HG03280 (cell line): Measurements from ENCODE around the gene IKBKE.

Experiments used
- ATAC-seq: cut with Tn5 transposase; IDR thresholded peaks from one replicate; pipeline ENCODE4 v1.9.1; 2021; ENCODE audit warnings: mild to moderate bottlenecking, moderate library complexity; ENCODE audit not compliant: unreplicated experiment

IKBKE gene

DNA sequence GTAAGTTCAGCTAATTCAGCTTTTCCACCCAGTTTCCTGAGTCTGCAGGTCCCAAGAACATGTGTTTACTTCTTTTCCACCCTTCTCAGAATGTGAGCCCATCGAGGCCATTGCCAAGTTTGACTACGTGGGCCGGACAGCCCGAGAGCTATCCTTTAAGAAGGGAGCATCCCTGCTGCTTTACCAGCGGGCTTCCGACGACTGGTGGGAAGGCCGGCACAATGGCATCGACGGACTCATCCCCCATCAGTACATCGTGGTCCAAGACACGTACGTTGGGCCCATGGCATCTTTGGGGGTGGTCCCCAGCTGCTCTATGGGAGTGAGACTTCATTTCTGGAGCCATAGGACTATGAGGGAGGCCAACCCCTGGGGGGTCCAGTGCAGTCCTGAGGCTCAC, 17.2 kb upstream of the IKBKE start:
- ATAC-seq, result no peak

DNA sequence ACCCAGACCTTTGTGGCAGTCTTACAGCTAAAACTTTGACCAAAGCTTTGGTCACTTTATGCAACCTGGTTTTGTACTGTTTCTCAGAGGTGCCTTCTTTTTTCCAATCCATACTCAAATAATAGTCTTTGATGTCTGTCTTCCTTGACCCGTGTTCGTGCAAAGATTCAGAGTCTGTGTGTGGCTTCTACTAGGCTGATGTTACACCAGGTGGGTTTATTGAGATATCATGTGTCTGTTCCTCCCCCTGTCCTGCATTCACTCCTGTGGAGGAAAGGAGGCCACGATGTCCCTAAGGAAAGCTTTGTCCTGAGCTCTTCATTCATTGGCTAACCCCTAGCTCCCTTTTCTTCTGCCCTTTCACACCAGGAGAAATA, 15.0 kb upstream of the IKBKE start:
- no peak for ATAC-seq

- ATAC-seq, result no peak
These were observed 14.5 kb upstream of the IKBKE start for GRCh38 chr1:206455666-206456344.

- no peak for ATAC-seq
These were observed 13.5 kb upstream of the IKBKE start for GRCh38 chr1:206456577-206457370.

GRCh38 chr1:206457408-206458120, 12.7 kb upstream of the IKBKE start:
- ATAC-seq, result no peak

- ATAC-seq, result no peak
These were observed 10.6 kb upstream of the IKBKE start for GRCh38 chr1:206459703-206460102.

DNA sequence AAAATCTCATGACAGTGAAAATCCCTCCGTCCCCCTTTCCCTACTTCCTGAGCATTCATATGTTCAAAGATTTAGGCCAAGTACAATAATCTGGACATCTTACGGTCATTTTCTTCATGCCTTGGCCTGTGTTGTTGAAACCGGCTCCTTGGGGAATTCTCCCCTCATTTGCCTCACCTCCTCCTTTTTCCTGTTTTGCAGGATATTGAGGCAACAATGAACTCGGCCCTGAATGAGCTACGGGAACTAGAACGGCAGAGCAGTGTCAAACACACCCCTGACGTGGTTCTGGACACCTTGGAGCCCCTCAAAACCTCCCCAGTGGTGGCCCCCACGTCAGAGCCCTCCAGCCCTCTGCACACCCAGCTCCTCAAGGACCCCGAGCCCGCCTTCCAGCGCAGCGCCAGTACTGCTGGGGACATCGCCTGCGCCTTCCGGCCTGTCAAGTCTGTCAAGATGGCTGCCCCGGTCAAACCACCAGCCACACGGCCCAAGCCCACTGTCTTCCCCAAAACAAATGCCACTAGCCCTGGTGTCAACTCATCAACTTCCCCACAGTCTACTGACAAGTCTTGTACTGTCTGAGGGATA, 9.3 kb upstream of the IKBKE start:
- no peak for ATAC-seq

DNA sequence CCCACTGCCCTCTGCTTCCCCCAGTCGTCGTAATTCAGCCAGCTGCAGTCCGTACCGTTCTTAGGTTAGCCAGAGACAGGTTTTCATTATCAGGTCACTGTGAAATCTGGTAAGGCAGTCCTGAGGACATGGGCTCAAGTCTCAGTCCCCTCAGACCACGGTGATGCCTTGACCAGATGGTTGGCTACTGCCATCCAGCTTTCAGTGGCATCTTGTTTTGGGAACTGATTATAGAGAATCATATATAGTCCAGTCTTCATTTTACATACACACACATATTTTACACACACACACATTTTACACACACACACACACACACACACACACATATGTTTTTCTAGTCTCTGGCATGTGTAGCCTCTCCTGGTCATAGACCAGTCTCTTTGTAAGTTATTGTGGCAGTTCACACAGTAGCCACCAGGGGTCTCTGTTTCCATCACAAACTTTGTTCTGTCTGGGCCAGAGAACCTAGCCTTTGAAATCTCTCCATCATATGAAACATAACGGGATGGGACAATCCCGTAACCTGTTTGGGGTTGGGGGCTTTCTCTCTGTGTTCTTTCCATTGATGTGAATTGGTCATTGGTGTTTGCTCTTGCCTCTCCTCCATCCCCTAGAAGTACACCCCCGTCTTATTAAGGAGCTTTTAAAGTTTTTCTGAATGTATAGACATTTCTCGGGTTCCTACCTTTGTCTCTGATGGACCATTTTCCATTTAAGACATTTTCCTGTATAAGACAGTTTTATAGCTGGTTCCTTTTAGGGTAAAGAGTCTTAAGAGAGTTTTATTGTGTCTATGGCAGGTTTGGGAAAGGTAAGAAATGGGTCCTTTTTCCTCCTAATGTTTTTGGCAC, 8.4 kb upstream of the IKBKE start:
- ATAC-seq, result no peak

DNA sequence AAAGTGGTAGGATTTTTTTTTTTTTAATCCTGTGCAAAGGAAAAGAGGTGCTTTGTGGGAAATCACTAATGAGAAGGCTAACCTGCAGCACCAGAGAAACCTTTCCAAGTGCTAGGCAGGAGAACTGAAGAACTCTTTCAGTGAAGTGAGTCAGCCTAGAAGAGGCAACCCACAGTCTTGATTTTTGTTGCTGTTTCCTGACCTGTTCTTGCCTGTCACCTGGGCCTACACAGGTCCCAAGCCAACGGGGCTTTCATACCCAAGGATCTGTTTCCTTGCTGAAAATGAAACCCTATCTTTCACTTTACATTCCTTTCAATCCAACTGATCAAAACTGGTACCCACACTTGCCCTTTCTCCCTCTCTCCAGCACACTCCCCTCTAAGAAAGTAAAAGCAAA, 7.1 kb upstream of the IKBKE start:
- no peak for ATAC-seq

DNA sequence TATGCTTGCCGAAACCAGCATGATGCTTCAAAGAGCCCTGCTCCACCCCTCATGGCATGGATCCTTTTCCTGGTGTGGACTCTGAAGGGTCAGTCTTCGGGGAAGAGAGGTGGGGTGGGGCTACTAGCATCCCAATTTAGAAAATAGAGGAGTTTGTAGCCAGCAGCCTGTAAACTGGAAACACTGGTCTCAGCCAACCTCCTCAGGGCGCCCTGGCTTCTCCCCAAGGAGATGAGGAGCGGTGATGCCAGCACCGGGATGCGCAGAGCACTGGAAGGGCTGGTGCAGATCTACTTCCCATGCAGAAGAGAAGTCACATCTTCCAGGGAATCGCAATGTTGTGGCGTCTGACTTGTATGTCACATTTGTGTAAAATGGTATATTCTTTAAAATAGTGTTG, 6.4 kb upstream of the IKBKE start:
- ATAC-seq, result no peak

DNA sequence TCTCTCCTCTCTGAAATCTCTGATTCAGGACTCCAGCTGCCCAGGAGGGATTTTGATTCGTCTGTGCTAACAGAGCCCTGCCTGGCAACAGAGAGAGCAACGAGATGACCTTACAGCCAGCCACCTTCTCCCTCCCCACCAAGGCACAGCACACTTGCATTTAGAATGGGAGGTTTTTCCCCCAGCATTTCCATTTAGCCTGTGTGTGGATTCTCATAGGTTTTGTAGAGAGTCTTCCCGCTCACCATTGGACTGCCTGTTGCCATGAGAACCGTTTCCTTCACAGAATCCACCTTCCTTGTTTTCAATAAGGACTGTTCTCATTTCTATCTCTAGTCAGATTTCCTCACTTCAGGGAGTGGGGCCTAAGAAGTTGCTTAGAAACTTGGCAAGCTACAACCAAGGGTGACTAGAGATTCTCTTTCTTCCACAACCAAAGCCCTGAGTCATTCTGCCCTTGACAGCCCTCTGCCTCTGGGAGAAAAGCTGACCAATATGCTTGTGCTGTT, 5.8 kb upstream of the IKBKE start:
- no peak for ATAC-seq

- no peak for ATAC-seq
These were observed 4.3 kb upstream of the IKBKE start for GRCh38 chr1:206465951-206466350.

DNA sequence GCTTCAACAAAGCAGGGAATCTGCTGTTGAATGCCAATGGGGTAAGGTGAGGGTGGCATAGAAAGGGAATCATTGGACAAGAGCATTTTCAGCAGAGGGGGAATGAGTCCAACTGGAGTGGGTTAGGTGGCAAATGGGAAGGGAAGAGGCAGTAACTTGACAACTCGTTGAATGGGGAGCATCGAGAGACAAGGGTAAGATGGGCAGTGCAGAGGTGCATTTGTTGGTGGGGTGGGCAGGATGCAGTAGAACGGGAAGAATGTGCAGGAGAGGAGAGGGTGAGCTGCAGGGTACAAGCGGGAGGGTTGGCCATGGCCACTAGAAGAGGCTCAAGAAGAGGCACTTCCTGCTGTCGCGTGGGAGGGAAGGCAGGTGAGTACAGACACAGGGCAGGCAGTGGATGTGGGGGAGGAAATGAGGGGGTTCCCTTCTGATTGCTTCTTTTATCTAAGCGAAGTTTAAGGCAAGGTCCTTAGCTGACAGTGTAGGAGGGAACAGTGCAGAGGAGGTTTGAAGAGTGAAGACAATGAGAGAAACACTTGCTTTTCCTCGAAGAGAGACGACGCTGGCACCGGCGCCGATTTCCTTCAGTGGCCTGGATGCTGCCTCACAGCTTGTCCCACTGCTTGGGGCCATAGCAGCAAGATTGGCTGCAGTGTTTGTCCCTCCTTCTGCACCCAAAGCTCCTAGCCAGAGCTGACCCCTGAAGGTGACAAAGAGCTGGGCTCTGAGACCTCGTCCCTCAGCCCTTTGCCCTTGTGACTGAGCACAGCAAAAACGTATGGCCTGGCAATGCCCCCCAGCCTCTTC, 3.2 kb upstream of the IKBKE start:
- no peak for ATAC-seq

GRCh38 chr1:206467915-206468314, 2.4 kb upstream of the IKBKE start:
- no peak for ATAC-seq

DNA sequence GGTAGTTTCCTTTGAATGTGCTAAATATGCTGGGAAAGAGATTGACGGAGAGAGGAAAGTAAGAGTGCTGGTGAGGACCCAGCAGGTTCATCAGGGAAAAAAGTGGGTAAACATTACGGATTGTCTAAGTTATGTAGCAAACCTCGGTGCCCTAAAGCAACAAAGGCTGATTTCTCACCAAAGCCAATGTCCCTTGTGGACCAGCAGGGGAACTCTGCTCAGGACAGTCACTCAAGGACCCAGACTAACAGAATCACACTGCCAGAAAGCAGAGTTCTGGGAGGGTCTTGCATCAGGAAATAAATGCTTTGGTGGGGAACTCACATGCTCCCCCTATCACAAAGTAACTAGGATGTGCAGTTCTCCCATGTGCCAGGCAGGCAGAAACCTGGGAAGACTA, 1.7 kb upstream of the IKBKE start:
- ATAC-seq, result no peak

DNA sequence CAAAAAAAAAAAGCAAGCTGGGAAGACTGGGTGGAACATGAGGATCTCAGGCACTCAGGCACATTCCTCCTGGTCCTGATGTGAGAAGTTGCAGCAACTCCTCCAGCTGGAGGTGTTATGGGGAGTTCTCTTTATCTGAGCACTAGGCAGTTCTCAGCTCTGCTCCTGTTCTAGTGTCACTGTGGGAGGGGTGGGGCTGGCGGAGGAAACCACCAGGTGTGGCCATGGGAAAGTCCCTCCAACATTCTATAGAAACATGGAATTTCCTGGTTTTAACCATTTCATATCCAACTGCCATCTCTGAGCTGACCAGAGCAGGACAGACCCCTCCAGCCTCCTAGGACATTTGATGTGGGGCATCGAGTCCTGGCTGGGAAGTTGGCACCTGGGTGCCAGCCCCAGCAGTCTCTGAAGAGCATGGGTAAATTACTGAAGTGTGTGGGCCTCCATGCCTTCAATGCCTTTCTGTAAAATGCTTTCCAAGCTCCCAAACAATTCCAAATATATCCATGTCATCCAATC, 804 bp upstream of the IKBKE start:
- no peak for ATAC-seq

GRCh38 chr1:206470692-206471414, 577 bp downstream of the IKBKE start:
- ATAC-seq, result peak; percentile 15

- no peak for ATAC-seq
These were observed 1.1 kb downstream of the IKBKE start for GRCh38 chr1:206471415-206471801.

GRCh38 chr1:206472024-206472423, 1.7 kb downstream of the IKBKE start:
- ATAC-seq, result no peak
